B cell (primary cell): ENCODE measurements around the gene CCDC144A.
"Not testable (repeated sequence)": the region's sequence is repeated elsewhere in the genome, so short reads cannot be mapped to it uniquely, and the experiment has no call there.

Experiments
- EZH2 ChIP-seq: IDR thresholded peaks from 2 replicates; pipeline ENCODE4 v1.6.1; 2012; ENCODE audit warnings: borderline replicate concordance, low read depth, mild to moderate bottlenecking, moderate library complexity, low read length; ENCODE audit not compliant: insufficient read depth, poor library complexity, severe bottlenecking
- TF ChIP-seq, protein P1 (sequence below): fragments of 200-600 bp; IDR thresholded peaks from one replicate; pipeline ENCODE4 v1.8.0; 2022; ENCODE audit warnings: antibody characterized with exemption, mild to moderate bottlenecking

- TF ChIP-seq, protein P1, sequence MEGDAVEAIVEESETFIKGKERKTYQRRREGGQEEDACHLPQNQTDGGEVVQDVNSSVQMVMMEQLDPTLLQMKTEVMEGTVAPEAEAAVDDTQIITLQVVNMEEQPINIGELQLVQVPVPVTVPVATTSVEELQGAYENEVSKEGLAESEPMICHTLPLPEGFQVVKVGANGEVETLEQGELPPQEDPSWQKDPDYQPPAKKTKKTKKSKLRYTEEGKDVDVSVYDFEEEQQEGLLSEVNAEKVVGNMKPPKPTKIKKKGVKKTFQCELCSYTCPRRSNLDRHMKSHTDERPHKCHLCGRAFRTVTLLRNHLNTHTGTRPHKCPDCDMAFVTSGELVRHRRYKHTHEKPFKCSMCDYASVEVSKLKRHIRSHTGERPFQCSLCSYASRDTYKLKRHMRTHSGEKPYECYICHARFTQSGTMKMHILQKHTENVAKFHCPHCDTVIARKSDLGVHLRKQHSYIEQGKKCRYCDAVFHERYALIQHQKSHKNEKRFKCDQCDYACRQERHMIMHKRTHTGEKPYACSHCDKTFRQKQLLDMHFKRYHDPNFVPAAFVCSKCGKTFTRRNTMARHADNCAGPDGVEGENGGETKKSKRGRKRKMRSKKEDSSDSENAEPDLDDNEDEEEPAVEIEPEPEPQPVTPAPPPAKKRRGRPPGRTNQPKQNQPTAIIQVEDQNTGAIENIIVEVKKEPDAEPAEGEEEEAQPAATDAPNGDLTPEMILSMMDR: not testable (repeated sequence)
- TF ChIP-seq EZH2: not testable (repeated sequence)
Measured at GRCh38 chr17:16772394-16773145, 82.5 kb downstream of the CCDC144A start.
